HG03175 (cell line): ENCODE measurements around the gene SNX10.

Experiments
- ATAC-seq: cut with Tn5 transposase; IDR thresholded peaks from one replicate; pipeline ENCODE4 v1.9.1; 2021; ENCODE audit warnings: mild to moderate bottlenecking, moderate library complexity; ENCODE audit not compliant: unreplicated experiment

Gene SNX10

DNA sequence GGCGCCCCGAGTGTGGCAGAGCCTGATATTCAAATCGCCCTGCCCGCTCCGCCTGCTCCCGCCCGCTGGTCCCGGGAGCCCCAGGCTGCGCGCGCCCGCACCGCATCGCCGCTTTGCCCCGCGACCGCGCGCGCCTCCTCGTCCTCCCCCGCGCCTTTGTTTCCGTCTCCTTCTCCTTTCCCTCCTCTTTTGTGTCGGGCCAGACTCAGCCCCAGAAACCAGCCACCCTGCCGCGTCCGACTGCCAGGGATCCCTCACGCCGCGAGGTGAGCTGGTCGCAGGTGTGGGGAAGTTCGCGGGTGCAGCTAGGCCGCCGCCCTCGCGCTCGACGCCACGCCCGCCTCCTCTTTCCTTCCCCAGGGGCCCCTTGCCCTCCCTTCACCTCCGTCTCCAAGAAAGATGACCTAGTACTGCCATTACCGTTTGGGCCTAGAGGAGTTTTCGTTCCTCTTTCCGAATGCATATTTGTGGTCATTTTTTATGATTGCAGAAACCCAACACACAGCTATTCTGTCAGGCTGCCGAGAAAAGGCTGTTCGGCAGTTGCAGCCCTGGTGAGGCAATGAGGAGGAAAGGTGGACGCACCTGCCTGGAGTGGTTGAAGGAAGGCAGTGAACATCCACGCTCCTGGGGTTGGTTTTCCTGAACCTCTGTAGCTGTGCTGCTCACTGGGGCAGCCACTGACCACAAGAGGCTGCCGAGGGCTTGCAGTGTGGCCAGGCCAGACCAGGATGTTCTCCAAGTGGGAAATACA is 107.3 kb downstream of the SNX10 start:
- peak; percentile 90 for ATAC-seq

DNA sequence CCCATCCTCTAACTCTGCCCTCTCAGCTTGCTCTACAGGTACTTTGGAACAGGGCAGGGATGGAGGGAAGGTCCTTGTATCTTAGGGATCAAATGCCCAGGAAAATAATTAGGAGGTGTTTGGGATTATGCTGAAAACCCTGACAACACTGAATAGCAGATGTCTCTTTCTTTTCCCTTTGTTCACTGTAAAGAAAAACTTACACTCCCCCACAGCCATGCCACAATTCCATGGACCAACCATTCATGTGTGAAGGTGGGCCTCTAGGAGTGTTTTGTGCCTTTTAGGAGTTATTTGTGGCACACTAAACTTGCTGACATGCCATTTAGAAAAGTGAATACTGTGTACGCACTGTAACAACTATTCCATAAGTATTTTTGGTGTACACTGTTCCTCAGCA is 108.1 kb downstream of the SNX10 start:
- ATAC-seq: no peak

DNA sequence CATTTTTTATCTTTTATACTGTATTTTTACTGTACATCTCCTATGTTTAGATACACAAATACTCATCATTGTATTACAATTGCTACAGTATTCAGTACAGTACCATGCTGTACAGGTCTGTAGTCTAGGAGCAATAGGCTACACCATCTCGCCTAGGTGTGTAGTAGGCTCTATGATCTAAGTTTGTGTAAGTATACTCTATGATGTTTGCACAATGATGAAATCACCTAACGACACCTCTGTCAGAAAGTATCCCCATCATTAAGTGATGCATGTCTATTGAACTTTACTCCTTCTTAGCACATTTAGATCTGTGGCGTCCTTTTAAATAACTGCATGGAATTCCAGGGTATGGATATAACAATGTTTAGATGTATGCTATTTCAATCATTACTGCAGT is 112.0 kb downstream of the SNX10 start:
- ATAC-seq: no peak

DNA sequence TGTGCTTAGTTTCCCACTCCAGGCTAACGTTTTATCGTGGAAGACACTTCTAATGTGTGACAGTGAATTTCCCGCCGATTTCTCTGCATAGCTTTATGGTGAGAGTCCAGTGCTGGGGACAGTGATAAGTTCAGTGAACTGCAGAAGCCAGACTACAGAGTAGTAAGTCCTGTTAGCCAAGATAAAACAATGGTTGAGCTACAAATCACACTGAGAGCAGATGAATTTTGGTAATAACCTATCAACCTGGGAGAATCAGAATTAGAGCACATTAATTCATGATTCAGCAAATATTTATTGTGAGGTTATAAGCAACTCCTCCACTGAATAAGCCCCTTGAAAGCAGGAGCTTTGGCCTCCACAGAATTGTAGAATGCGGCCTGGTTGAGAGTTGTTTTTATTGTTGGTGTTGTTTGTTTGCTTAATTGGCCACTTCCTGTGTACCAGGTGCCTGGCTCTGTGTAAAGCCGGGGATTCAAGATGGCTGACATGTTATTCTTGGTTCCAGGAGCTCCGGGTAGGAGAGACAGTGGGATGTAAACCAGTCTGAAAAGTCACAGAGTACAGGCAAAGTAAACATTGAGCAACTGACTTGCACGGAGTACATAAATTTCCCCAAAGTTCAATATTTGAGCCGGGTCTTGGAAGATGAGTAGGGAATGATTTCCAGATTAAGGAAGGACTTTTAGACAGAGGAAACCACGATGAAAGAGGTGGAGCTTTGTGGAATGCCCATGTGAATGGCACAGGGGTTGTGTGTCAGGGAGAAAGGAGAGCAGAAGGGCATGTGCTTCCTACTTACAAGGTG is 112.7 kb downstream of the SNX10 start:
- no peak for ATAC-seq

DNA sequence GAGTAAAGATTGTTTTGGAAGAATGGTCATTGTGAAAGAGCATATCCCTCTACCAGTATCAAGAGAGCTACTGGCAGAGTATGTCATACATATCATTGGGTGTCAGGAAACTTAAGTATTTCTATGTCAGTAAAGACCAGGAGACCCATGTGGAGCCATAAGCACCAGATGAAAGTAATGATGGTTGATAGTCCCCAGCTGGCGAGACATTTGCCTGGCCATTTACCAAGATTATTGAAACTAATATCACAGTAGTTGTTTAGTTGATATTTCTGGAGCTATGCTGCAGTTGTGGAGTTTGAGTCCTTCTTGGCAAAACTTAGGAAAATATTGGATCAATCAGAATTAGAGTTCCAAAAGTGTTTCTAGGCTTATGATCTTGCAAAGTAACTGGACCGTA is 114.8 kb downstream of the SNX10 start:
- ATAC-seq: no peak

DNA sequence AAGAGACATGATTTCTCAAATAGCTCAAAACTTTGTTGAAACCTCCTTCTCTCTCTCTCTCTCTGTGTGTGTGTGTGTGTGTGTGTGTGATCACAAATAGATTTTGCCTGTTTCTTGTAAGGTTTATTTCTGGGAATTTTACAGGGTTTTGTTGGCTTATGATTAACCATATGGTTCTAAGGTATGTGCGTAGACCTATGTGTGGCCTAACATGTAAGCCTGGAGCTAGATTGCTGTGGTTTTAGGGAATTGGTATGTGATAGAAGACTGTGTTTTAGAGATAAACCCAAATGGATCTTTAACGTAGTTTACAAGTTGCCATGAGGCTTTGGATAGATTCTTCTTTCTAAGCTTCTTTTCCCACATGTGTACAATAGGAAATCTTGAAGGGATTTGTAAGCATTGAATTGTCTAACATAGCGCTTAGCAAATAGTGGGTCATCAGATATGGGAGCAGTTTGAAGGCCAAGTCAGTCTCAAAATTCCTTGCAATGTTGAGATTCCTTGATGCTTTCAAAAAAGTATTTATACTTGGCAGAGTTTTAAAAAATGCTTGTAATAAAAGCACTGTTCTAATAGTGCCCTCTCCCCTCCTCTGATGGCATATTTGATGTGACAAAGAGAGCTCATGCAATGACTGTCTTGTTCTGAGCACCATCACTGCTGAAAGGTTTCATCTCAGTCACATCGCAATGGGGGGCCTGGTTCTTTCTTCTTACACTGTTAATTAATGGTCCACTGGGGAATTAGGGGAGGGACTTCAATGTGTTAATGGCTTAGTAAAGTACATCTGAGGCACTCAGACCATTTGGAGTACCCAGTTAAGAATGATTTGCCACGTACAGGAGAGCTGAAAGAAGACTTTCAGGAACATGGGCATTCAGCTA is 118.2 kb downstream of the SNX10 start:
- ATAC-seq: no peak

DNA sequence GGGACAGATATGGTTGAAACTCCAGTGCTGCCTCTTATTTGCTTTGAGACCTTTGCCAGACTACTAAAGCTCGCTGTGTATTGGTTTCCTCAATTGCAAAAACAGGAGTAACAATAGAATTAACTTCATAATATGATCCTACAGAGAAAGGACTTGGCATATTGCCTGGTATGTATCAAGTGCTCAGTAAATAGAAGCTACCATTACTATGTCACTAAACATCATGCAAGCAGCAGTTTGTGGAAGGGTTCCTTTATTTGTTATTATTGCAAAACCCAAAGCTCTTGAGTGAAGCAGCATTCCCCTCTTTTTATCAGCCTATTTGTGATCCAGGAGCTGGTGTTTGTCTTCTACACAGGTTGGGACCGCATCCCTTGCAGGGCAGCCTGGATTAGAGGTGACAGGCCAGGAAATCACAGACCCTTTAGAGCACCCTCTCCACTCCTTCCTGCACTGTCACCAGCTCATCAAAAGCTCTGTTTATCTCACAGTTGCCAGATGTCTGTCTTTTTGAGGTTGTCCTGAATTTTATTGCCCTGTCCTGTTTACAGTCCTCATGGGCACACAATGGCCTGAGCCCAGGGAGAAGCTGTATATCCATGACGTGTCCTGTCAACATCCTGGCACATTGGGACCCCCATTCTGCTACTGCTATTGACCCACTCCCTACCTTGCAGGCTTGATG is 121.5 kb downstream of the SNX10 start:
- no peak for ATAC-seq

DNA sequence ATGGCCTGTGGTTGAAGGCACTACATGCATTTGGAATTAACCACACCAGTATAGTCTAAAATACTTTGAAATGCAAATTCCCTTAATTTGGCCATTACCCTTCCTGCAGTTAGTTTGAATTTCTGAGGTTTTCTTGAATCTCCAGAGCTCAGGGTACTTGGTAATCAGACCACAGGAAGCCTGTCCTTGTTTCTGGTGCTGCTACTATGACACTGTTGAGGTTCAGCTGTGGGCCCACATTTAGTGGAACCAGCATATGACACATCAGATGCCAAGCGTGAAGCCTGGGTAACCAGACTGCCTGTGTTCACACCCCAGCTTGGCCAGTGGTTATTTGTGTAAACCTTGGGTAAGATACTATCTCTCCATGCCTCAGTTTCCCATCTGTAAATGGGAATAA is 124.3 kb downstream of the SNX10 start:
- no peak for ATAC-seq

DNA sequence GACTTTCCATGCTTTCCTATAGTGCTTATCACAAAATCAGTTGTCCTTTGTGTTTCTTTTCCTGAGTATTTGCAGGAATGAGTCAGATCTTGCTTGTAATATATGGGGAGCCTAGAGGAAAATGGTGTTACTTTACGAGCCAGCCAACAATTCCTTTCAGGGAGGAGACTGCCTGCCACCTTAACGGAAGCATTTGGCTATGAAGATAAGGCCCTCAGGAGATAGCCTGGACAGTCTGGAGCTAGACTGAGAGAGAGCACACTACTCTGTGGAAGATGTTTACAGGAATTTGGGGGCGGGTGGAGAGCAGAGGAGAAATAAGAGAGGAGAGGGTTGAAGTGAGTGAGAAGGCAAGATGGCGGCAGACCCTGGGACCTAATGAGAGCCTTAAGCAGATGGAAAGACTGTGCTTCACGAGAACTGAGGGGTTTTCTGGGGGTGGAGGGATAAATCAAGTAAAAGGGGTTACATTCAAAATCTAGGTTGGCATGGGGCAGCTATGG is 126.3 kb downstream of the SNX10 start:
- ATAC-seq: no peak

DNA sequence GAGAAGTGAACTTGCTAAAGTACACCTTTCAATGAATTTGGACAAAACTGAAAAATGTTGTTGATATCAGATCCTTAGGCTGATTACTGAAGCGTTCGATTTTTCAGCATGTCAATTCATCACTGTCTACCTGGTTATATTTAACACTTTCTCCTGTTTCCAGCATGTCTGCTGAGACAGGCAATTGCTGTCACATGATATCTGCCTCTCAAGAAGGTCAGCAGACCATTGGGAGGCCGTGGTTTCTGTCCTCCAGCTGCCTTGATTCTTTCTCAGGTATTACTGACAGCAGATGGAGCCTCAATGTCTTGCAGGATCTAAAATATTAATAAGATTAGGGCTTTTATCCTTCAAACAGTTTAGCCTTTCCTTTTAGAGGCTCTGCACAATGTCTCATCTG is 127.5 kb downstream of the SNX10 start:
- ATAC-seq: no peak

DNA sequence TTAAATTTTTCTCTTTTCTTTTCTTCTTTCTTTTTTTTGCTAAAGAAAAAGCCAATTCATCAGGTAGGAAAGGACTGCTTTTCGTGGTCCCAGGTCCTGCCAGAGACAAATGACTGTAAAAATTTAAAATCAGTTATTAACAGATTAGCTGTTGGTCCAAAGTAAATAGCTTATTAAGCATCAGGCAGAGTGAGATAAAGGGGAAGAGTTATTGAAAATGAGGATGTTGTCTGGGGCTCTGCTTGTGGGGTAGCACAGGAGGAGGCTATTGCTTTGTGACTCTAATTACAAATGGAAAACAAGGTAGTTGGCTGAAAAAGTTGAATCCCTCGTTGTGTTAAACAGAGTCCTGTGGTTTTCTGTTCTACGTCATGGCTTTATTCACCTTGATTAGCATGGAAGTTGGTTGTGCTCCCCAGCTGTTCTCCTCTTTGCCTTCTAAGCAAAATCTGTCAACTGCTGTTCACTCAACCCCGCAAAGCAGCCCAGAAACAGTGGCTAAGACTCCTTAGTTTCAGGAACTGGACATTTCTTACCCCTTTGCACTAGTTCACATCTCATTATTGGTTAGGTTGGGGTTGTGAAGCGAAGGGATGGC is 128.9 kb downstream of the SNX10 start:
- no peak for ATAC-seq

DNA sequence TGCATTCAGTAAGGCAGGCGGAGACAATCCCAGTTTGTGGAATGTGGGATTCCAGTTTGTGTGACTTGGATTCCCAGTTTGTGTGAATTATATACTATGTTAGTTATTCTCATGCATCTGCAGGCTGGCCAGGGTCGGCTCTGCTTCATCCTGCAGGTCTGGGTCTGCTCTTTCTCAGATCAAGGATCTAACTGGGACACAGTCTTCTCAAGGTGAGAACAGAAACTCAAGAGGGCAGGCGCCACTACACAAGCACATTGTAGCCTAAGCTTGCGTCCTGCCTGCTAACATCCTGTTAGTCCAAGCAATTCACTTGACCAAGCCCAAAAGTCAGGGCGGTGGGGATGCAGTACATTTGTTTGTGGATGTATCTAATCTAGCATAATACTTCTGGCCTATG is 131.1 kb downstream of the SNX10 start:
- no peak for ATAC-seq

DNA sequence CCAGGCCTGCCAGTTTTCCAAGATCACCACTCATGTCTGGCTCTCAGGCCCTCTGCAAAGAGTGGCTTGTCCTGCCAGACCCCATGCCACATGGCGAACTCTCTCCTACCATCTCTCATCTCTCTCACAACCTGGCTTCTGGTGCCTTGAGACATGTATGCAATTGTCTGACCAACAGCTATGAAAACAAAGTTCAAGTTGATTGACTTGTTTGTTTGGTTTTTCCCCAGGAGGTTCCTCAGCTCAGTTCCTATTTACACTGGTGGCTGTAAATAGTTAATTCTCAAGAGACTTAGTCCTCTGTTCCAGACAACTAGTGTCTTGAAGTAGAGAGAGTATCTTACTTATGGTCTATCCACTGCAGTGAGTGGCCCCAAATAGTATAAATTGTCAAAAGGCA is 131.8 kb downstream of the SNX10 start:
- no peak for ATAC-seq
